Activated CD4-positive, CD25-positive, alpha-beta regulatory T cell treated with anti-CD3 and anti-CD28 coated beads, Interleukin-2, amount 50 U/mL, for 16 hours (primary cell): ENCODE results near the gene CFAP74.

Experiments
- DNase-seq: peaks from one replicate; pipeline ENCODE4 v3.0.0-alpha.2; 2020; ENCODE audit warnings: low read depth, low spot score

The CFAP74 gene

GRCh38 chr1:1971688-1972087, 31.9 kb downstream of the CFAP74 start:
- no peak for DNase-seq

- no peak for DNase-seq
Observed at GRCh38 chr1:1971017-1971416, 32.6 kb downstream of the CFAP74 start.

GRCh38 chr1:1969953-1970716, 33.5 kb downstream of the CFAP74 start:
- no peak for DNase-seq

GRCh38 chr1:1969505-1969900, 34.1 kb downstream of the CFAP74 start:
- DNase-seq, result no peak

GRCh38 chr1:1968767-1969504, 34.6 kb downstream of the CFAP74 start:
- no peak for DNase-seq

- no peak for DNase-seq
Observed at GRCh38 chr1:1967879-1968278, 35.7 kb downstream of the CFAP74 start.

- DNase-seq, result no peak
Observed at GRCh38 chr1:1967151-1967550, 36.4 kb downstream of the CFAP74 start.

- DNase-seq, result no peak
Observed at GRCh38 chr1:1966071-1966740, 37.4 kb downstream of the CFAP74 start.

GRCh38 chr1:1965546-1965945, 38.0 kb downstream of the CFAP74 start:
- DNase-seq, result no peak

GRCh38 chr1:1964811-1965210, 38.8 kb downstream of the CFAP74 start:
- no peak for DNase-seq

GRCh38 chr1:1963570-1963969, 40.0 kb downstream of the CFAP74 start:
- DNase-seq, result no peak

GRCh38 chr1:1962752-1963151, 40.8 kb downstream of the CFAP74 start:
- no peak for DNase-seq

- DNase-seq, result no peak
Observed at GRCh38 chr1:1960480-1961196, 42.9 kb downstream of the CFAP74 start.

- peak; percentile 16 for DNase-seq
Observed at GRCh38 chr1:1959840-1960479, 43.6 kb downstream of the CFAP74 start.

GRCh38 chr1:1959459-1959839, 44.1 kb downstream of the CFAP74 start:
- no peak for DNase-seq

- no peak for DNase-seq
Observed at GRCh38 chr1:1958071-1958541, 45.5 kb downstream of the CFAP74 start.

- no peak for DNase-seq
Observed at GRCh38 chr1:1957533-1957961, 46.0 kb downstream of the CFAP74 start.

GRCh38 chr1:1956586-1957532, 46.7 kb downstream of the CFAP74 start:
- DNase-seq, result no peak

- DNase-seq, result no peak
Observed at GRCh38 chr1:1956101-1956500, 47.5 kb downstream of the CFAP74 start.

- DNase-seq, result no peak
Observed at GRCh38 chr1:1955621-1956094, 47.9 kb downstream of the CFAP74 start.
